Loucy (cell line): ENCODE data around the gene TMEM139.

Experiments used
- H2AFZ ChIP-seq: fragments of 200-600 bp; sonication (generic); 2 replicates; pipeline ENCODE4 v1.6.0; 2016; ENCODE audit warnings: antibody characterized with exemption, mild to moderate bottlenecking, low read length, moderate library complexity
- H3F3A ChIP-seq: fragments of 200-600 bp; 2 replicates; pipeline ENCODE4 v1.6.0; 2016; ENCODE audit warnings: antibody characterized with exemption, low read depth, mild to moderate bottlenecking
- H3K27me3 ChIP-seq: fragments of 200-600 bp; sonication (generic); 2 replicates; pipeline ENCODE4 v1.6.1; 2014; ENCODE audit warnings: low read length, mild to moderate bottlenecking; ENCODE audit not compliant: insufficient read depth, poor library complexity, severe bottlenecking
- H3K36me3 ChIP-seq: fragments of 200-600 bp; sonication (generic); 2 replicates; pipeline ENCODE4 v1.6.1; 2016; ENCODE audit warnings: low read length; ENCODE audit not compliant: insufficient read depth
- H3K4me1 ChIP-seq: fragments of 200-600 bp; sonication (generic); 2 replicates; pipeline ENCODE4 v1.5.1; 2014; ENCODE audit warnings: low read length, mild to moderate bottlenecking; ENCODE audit not compliant: insufficient read depth, poor library complexity, severe bottlenecking
- H3K4me2 ChIP-seq: fragments of 200-600 bp; sonication (generic); 2 replicates; pipeline ENCODE4 v1.6.0; 2014; ENCODE audit warnings: antibody characterized with exemption, low read length, low read depth, mild to moderate bottlenecking; ENCODE audit not compliant: poor library complexity, severe bottlenecking
- H3K4me3 ChIP-seq: fragments of 200-600 bp; sonication (generic); 2 replicates; pipeline ENCODE4 v1.5.1; 2014; ENCODE audit warnings: low read length, mild to moderate bottlenecking, mixed read lengths; ENCODE audit not compliant: poor library complexity, severe bottlenecking
- H3K79me2 ChIP-seq: fragments of 200-600 bp; sonication (generic); 2 replicates; pipeline ENCODE4 v1.6.1; 2014; ENCODE audit warnings: low read length; ENCODE audit not compliant: insufficient read depth
- H3K9ac ChIP-seq: fragments of 200-600 bp; sonication (generic); 2 replicates; pipeline ENCODE4 v1.6.0; 2014; ENCODE audit warnings: mild to moderate bottlenecking, low read depth, low read length, moderate library complexity; ENCODE audit not compliant: poor library complexity, severe bottlenecking
- H3K9me2 ChIP-seq: fragments of 200-600 bp; sonication (generic); replicated peaks from 2 replicates; pipeline ENCODE4 v1.6.1; 2016; ENCODE audit warnings: low read depth, low read length, mixed read lengths
- H3K9me3 ChIP-seq: fragments of 200-600 bp; sonication (generic); 2 replicates; pipeline ENCODE4 v1.6.1; 2014; ENCODE audit warnings: mild to moderate bottlenecking, antibody characterized with exemption, low read length, low read depth; ENCODE audit not compliant: insufficient read depth
- H4K20me1 ChIP-seq: fragments of 200-600 bp; sonication (generic); 2 replicates; pipeline ENCODE4 v1.6.0; 2014; ENCODE audit warnings: antibody characterized with exemption, low read length, mild to moderate bottlenecking; ENCODE audit not compliant: insufficient read depth, poor library complexity, severe bottlenecking
- EZH2phosphoT487 ChIP-seq: fragments of 200-600 bp; IDR thresholded peaks from 2 replicates; pipeline ENCODE4 v1.6.1; 2018; ENCODE audit warnings: antibody characterized with exemption, mild to moderate bottlenecking, moderate library complexity, borderline replicate concordance
- TF ChIP-seq, protein P1 (sequence below): fragments of 200-600 bp; sonication (generic); conservative IDR thresholded peaks from 2 replicates; pipeline ENCODE4 v1.5.1; 2014; ENCODE audit warnings: mild to moderate bottlenecking, antibody characterized with exemption, low read length

TMEM139 gene

DNA sequence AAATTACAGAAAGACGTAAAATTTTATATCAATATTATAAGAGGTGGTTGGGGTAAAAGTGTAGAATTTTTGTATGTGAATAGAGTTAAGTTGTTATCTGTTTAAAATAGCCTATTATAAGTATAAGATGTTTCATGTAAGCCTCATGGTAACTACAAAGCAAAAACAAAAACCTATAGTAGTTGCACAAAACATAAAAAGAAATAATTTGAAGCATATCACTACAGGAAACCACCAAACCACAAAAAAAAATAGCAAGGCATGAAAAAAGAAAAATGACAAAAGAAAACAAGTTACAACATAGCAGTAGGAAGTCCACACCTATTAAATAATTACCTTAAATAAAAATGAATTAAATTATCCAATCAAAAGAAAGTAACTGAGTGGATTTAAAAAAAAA lies 33.9 kb upstream of the TMEM139 start:
- Histone ChIP-seq H3K9ac (no peak overlapping the region), H3K4me3 (no peak overlapping the region), H4K20me1 (no peaks in the 10 kb centered on the region), H3K9me3 (no peaks in the 10 kb centered on the region), H3K9me2 (no peaks in the 10 kb centered on the region), H3F3A (no peaks in the 10 kb centered on the region), H2AFZ (no peak overlapping the region), H3K4me1 (peaks cover 34% of the 10 kb centered on the region), H3K27me3 (no peaks in the 10 kb centered on the region), H3K79me2 (no peaks in the 10 kb centered on the region), H3K36me3 (no peaks in the 10 kb centered on the region), H3K4me2 (peak overlapping the region; percentile 22)
- TF ChIP-seq, protein P1, sequence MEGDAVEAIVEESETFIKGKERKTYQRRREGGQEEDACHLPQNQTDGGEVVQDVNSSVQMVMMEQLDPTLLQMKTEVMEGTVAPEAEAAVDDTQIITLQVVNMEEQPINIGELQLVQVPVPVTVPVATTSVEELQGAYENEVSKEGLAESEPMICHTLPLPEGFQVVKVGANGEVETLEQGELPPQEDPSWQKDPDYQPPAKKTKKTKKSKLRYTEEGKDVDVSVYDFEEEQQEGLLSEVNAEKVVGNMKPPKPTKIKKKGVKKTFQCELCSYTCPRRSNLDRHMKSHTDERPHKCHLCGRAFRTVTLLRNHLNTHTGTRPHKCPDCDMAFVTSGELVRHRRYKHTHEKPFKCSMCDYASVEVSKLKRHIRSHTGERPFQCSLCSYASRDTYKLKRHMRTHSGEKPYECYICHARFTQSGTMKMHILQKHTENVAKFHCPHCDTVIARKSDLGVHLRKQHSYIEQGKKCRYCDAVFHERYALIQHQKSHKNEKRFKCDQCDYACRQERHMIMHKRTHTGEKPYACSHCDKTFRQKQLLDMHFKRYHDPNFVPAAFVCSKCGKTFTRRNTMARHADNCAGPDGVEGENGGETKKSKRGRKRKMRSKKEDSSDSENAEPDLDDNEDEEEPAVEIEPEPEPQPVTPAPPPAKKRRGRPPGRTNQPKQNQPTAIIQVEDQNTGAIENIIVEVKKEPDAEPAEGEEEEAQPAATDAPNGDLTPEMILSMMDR, result no peak
- no peak for TF ChIP-seq EZH2phosphoT487

- Histone ChIP-seq H3K9ac (no peak overlapping the region), H3K9me2 (no peaks in the 10 kb centered on the region), H3K4me1 (peaks cover 32% of the 10 kb centered on the region), H2AFZ (no peak overlapping the region), H3K4me2 (peak overlapping the region; percentile 6), H3K27me3 (no peaks in the 10 kb centered on the region), H3F3A (no peaks in the 10 kb centered on the region; the same call in 1 of the 2 replicates), H3K79me2 (no peaks in the 10 kb centered on the region), H3K36me3 (no peaks in the 10 kb centered on the region), H3K9me3 (no peaks in the 10 kb centered on the region), H3K4me3 (no peak overlapping the region), H4K20me1 (no peaks in the 10 kb centered on the region)
- TF ChIP-seq EZH2phosphoT487, result no peak
- TF ChIP-seq, protein P1, result no peak
Measured at GRCh38 chr7:143252006-143252405, 32.8 kb upstream of the TMEM139 start.

DNA sequence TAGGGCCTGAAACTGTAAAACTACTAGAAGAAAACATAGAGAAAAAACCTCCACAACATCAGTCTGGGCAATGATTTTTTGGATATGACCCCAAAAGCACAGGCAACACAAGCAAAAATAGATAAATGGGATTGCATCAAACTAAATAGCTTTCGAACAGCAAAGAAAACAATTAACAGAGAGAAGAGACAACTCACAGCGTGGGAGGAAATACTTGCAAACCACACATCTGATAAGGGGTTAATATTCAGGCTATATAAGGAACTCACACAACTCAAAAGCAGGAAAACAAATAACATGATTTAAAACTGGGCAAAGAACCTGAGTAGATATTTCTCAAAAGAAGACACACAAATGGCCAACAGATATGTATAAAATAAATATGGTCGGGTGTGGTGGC lies 29.2 kb upstream of the TMEM139 start:
- Histone ChIP-seq H3K4me1 (peaks cover 24% of the 10 kb centered on the region), H3K9me3 (no peaks in the 10 kb centered on the region), H3K79me2 (no peaks in the 10 kb centered on the region), H4K20me1 (no peaks in the 10 kb centered on the region), H3K4me3 (no peak overlapping the region), H2AFZ (no peak overlapping the region), H3K27me3 (no peaks in the 10 kb centered on the region), H3K9me2 (no peaks in the 10 kb centered on the region), H3K36me3 (no peaks in the 10 kb centered on the region), H3F3A (no peaks in the 10 kb centered on the region; the same call in 1 of the 2 replicates), H3K4me2 (no peak overlapping the region), H3K9ac (no peak overlapping the region)
- TF ChIP-seq, protein P1, result no peak
- no peak for TF ChIP-seq EZH2phosphoT487
